Esophagus squamous epithelium (tissue), 4 donors: Measurements from ENCODE around the gene ADGRL1.

ENCODE experiments used
- CTCF ChIP-seq, 6 experiments: fragments of 450-650 bp in 4 of 6; fragments of 200-600 bp in 2 of 6; sonication (generic) in 2 of 6; IDR thresholded peaks; one replicate each; pipeline ENCODE4 v1.5.1; 2016 to 2019; ENCODE audit warnings: antibody characterized with exemption in 6 of 6, mild to moderate bottlenecking in 4 of 6, moderate library complexity in 4 of 6
- POLR2A ChIP-seq, 4 donors: fragments of 450-650 bp; IDR thresholded peaks; one replicate each; pipeline ENCODE4 v1.6.1; 2017; ENCODE audit warnings: antibody characterized with exemption in 4 of 4, mild to moderate bottlenecking in 4 of 4, moderate library complexity in 3 of 4

GRCh38 chr19:14113762-14114414, 92.1 kb downstream of the ADGRL1 start:
- TF ChIP-seq CTCF (IDR thresholded peaks at IDR 0.05), result peak in 1 of 6 experiments; percentile 30
- TF ChIP-seq POLR2A (IDR thresholded peaks at IDR 0.05), result no peak
